Measurements from ENCODE around the gene NOS1AP. TPM values are rescaled to one million over a fixed set of nuclear protein-coding genes. Genes with fewer than 3 reads are reported as not detected.

NOS1AP gene
- total RNA-seq, 1 donor: 0.43 TPM

DNA sequence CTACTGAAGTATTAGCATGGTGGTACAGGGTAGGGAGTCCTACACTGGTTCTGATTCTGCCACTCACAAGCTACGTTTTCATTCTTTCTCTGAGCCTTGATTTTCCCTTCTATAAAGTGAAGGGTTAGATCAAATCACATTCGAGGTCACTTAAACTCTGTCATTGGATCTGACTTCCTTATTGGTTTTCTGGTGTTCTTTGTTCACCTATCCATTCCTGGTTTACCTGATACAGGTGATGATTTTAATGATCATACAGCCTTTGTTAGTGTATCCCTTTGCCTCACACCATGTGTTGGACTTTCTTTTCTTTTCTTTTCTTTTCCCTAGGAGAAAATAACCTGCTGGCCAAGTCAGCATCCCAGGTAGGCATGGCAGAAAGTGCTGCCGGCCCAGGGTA is 74.8 kb downstream of the NOS1AP start:
- TF ChIP-seq, protein P1, sequence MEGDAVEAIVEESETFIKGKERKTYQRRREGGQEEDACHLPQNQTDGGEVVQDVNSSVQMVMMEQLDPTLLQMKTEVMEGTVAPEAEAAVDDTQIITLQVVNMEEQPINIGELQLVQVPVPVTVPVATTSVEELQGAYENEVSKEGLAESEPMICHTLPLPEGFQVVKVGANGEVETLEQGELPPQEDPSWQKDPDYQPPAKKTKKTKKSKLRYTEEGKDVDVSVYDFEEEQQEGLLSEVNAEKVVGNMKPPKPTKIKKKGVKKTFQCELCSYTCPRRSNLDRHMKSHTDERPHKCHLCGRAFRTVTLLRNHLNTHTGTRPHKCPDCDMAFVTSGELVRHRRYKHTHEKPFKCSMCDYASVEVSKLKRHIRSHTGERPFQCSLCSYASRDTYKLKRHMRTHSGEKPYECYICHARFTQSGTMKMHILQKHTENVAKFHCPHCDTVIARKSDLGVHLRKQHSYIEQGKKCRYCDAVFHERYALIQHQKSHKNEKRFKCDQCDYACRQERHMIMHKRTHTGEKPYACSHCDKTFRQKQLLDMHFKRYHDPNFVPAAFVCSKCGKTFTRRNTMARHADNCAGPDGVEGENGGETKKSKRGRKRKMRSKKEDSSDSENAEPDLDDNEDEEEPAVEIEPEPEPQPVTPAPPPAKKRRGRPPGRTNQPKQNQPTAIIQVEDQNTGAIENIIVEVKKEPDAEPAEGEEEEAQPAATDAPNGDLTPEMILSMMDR (IDR thresholded peaks at IDR 0.05; ENCODE audit: insufficient read depth, low read depth, low read length): no peak
- DNase-seq (ENCODE audit: low read depth): no peak
- H3K4me3 ChIP-seq (ENCODE audit: low read depth, low read length): no peak overlapping the region

DNA sequence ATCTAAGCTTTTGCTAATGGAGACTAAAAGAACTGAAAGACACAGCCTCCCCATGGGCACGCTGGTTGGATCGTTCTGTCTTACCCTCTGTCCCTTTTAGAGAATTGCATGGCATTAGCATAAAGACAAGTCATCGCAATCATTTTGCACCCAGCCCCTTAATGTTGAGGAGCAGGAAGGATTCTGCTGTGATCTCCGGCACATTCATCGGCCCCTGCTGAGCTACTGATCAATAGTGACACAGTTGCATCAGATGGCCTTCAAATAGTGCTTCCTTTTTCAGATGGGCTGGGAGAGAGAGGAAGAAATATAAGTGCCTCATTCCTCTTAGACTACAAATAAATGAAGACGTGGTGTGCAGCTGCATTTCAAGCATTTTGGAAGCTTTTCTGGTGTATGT is 75.4 kb downstream of the NOS1AP start:
- TF ChIP-seq, protein P1 (IDR thresholded peaks at IDR 0.05; ENCODE audit: insufficient read depth, low read depth, low read length): no peak
- no peak overlapping the region for H3K4me3 ChIP-seq (ENCODE audit: low read depth, low read length)
- no peak for DNase-seq (ENCODE audit: low read depth)

DNA sequence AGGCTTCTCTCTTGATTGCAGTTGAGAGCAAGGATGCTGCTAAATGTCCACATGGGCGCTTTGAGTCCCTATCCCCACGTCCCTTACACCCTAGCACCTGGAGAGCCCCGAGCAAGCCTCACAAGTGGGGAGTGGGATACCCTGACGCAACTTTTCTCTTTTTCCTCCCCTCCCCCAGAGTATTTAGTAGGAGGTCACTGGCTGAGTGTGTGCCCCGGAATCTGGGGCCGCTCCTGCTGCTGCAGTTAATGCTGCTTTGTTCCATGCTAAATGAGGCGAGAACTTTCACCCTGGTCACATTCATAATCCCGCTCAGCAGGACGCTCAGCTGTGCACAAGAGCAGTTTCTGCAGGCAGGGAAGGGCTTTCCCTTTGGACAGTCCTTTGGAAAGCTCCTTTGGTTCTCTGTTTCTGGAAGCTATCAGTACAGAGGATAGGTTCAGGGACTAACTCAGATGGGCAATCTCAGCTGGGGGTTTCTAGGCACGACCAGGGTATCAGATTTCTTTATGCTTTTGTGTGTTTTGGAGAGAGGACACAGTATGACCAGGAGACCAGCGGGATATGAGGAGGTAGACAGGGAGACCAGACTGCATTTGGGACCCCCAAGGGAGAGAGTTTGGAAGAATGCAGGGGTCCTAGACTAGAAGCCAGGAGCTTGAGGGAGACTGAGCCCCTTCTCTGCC is 75.9 kb downstream of the NOS1AP start:
- H3K4me3 ChIP-seq (ENCODE audit: low read depth, low read length): no peak overlapping the region
- TF ChIP-seq, protein P1 (IDR thresholded peaks at IDR 0.05; ENCODE audit: insufficient read depth, low read depth, low read length): no peak
- DNase-seq (ENCODE audit: low read depth): no peak

DNA sequence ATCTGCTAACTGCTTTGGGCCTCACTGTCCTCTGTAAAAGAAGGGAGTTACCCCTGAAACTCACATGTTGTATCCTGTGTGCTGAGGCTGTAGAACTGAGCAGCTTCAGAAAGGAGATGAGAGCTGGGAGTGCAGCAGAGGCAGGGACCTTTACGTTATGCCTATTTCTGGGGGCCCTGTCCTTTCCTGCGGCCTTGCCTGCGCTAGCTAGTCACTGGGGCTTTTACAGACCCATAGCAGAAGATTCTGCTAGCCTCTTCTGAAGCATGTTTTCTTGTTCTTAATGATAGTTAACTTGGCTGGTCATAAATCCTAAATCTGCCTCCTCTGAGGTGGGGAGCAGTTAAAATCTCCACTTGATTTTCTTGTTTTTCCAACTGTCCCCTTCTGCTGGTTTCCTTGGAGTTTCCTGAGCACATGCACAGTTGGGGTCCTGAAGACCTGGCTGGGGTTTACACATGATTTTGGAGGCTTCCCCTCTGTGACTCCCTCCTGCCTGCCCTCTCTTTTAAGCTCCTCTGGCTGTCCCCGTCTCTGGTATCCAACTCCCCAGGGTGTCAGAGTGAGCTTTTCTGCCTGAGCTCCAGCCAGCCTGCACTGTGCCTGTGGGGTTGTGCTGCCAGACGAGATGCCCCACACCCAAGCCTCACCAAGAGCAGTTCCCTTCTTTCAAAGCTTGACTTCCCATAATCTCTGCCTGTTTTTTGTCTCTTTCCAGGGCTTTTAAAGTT is 76.6 kb downstream of the NOS1AP start:
- TF ChIP-seq, protein P1 (IDR thresholded peaks at IDR 0.05; ENCODE audit: insufficient read depth, low read depth, low read length): no peak
- H3K4me3 ChIP-seq (ENCODE audit: low read depth, low read length): no peak overlapping the region
- no peak for DNase-seq (ENCODE audit: low read depth)

DNA sequence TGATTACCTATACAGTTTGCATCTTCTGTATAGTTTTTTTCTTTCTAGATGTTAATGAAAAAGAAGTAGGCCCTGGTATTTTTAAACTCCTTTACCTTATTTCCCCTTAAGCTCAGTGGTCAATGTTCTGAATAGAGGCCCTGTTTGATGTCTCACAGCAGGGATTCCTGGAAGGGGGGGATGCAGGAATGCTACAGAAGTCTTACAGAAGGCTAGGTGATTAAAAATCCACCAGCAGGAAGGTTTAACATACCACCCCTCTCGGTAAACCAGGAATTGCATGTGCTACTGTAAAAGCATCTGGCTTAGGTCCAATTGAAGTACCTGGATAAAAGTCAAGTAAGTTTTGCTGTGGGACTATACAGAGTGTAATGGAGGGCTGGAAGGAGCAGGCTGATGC is 78.3 kb downstream of the NOS1AP start:
- no peak for DNase-seq (ENCODE audit: low read depth)
- TF ChIP-seq, protein P1 (IDR thresholded peaks at IDR 0.05; ENCODE audit: insufficient read depth, low read depth, low read length): no peak
- H3K4me3 ChIP-seq (ENCODE audit: low read depth, low read length): no peak overlapping the region

DNA sequence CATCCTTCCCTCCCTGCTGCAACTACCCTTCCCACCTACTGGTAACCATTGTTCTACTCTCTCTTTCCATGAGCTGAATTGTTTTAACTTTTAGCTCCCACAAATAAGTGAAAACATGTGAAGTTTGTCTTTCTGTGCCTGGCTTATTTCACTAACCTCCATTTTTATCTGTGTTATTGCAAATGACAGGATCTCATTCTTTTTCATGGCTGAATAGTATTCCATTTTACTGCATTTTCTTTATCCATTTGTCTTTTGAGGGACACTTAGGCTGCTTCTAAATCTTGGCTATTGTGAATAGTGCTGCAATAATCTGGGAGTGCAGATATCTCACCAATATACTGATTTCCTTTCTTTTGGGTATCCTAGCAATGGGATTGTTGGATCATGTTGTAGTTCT is 80.6 kb downstream of the NOS1AP start:
- no peak for DNase-seq (ENCODE audit: low read depth)
- H3K4me3 ChIP-seq (ENCODE audit: low read depth, low read length): no peak overlapping the region
- TF ChIP-seq, protein P1 (IDR thresholded peaks at IDR 0.05; ENCODE audit: insufficient read depth, low read depth, low read length): no peak
